Activated CD8-positive, alpha-beta memory T cell treated with anti-CD3 and anti-CD28 coated beads for 1 hour (primary cell): ENCODE measurements around the gene CIB2.

ENCODE experiments used
- DNase-seq, 2 donors: peaks; one replicate each; pipeline ENCODE4 v3.0.0-alpha.2; 2020; ENCODE audit warnings: low read depth in 1 of 2; ENCODE audit errors: extremely low read depth in 1 of 2

Gene CIB2

DNA sequence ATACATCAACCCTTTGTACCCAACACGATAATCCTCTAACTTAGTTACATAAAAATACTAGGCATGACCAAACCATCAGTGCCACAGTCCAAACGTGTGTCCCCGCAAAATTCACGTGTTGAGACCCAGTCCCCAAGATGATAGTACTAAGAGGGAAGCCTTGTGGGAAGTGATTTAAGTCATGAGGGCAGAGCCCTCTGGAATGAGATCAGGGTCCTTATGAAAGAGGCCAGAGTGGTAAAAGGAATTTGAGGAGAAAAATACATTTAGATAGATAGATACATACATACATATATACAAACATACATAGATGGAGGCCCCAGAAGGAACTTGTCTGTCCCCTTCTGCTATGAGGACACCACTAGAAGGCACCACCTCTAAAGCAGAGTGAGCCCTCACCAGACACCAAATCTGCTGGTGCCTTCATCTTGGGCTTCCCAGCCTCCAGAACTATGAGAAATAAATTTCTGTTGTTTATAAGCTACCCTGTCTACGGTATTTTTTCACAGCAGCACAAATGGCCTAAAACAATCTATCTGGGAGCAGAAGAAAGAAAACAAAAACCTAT, 61.7 kb downstream of the CIB2 start:
- no peak for DNase-seq

DNA sequence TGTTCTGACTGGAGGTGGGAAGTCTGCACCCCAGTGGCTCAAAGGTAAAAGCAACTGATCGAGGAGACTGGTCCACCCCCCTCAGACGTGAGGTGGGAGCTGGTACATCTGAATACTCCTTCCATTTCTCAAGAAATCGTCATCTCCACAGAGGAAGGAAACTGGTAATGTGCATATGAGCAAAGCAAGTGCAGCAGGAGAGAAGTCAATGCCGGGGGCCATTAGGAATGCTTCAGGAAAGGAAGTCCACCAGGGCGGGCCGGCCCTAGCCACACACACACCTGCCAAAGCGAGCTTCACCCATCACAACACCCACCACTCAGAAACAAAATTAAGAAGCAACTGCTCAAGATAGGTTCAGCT, 62.2 kb downstream of the CIB2 start:
- no peak for DNase-seq

DNA sequence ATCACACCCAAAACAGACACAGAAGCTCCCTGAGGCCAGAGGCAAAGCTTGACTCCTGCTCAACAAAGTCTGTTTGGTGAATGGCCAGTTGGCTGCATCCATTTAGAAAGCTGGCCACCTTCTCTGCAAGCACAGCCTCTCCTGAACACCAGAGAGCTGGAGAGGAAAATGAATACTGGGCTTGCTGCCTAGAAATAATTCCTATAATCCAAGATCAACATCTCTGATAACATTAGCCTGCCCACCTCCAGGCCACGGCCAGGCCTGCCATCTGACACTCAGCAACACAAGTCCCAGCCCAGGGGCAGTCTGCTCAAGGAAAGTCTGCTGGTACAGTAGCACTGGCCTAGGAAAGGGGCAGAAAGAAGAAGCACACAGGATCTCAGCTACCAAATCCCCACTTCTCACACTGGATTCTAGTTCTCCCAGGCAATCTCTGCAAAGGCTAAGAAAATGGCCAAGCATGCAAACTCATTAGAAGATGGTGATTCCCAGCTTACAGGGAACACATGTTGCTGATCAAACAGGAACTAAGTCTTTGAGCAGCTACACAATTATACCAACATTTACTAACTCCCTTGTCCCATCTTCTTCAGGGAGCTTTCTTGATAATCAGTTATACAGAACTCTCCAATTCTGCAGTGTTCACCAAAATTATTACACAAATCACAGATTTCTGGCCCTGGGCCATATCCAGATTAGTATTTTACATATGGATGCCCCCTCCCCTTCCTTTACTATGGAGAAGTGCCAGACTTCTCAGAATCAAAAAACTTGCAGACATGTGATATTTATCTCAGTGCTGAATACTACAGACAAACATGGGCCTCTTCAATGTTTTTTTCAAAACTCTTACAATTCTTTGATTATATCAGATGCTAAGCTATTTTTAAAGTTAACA, 63.7 kb downstream of the CIB2 start:
- no peak for DNase-seq

DNA sequence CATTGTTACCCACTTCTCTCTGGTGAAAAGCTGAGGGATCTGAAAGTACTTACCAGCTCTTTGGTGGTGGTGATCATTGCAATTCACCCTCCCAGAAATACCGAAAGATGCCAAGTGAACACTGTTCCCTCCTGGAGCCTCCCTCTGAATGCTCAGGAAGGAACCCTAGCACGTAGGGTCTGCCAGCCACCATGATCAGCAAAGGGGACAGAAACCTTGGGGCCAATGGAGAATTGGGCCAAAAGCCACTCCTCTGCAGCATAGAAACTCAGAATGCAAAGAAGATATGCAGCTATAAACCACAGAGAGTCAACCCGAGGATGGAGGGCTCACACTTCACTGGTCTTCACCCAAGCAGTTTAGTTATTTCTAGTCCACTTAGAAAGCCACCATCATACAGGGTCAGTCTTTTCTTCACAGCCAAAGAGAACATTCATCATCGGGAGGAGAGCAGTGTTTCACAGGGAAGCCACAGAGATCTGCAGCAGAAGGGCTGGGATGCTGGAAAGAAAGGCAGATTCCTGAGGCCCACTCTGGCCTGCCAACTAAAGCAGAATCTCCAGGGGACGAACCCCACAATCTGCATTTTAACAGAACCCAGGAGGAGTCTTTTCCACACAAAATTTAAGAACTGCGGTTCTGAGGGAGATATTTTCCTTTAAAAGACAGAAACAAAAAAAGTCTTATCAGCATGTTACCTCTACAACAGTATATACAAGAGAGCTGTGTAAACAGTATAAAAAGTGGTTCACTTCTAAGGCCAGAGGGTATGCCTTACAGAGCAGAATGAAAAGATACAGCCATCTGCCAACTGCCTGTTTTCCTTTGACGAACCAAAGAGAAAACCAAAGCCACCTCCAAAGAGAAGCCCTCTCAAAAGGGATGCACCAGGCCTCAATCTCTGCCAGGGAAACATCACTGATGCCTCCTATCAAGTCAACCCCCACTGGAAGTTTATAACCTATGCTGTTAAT, 65.0 kb downstream of the CIB2 start:
- DNase-seq: no peak

DNA sequence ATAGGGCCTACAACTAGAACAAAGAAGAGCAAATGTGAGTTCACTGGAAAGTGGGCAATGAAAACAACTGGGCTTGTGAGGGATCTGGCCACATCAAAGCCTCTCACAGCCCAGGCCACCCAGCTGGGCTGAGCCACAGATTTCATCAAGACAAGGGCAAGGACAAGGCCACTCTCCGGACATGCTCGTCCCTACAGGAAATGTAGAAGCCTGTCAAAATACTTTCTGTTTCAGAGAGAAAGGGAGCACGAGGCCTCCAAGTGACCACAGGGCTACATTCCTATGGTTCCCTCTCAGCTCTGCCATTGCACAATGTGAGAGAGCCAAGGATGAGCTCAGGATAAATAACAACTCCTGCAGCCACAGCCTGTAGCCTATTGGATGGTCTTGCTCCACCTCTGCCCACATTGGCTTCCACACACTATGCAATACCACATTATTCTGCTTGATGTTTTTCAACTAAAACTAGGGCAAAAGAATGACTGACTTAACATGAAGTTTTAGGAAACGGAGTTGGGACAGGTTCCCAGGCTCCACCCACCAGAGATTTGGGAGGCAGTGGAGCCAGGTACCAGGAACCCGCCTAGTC, 65.9 kb downstream of the CIB2 start:
- no peak for DNase-seq

DNA sequence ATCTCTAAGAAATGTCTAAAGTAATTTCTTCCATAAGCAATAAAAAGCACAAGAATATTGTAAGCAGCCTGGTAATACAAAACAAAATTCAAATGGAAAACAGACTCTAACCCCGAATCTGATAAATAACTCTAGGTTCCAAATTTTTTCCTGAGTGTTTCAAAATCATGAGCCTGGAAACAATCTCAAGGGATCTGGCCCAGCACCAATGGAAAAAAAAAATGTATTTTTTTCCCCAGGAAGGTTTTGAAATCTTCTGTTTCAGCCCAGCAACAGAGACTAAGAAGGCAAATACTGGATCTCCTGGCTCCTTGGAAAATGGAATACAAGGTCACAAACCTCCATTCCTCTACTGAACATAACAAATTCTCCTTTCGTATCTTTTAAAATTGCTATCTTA, 66.7 kb downstream of the CIB2 start:
- DNase-seq: no peak

DNA sequence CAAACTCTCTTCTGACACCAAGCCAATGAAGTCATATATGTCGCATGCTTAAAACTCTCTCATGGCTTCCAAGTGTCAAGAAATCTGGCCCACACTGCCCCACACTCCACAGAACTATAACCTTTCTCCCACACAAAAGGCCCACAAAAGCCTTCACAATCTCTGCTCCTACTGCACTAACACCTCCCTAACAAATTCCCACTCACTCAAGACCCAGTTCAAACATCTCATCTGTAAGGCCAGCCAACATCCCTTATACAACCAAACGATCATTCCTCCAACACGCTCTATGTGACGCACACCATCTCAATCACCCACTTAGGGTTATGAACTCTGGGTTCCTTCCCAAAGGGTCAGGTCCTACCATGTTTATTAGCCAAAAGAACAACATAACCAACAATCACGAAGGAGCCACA, 67.3 kb downstream of the CIB2 start:
- DNase-seq: no peak

DNA sequence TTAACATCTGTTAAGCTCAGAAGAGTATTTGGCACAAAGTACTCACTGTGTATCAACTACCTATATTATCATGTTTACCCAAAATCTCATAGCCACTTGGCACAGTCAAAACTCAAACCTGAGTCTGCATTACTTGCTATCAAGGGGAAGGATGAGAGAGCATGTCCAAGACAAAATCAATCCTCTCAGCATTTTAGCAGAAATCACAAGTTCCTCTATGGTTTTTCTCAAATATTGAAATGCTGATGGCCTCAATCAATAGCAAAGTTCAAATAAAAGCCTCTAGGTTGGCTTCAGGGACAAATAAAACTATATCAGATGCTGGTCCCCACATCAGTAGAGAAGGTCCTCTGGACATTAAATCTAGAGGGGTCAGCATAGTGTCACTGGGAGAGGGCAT, 68.0 kb downstream of the CIB2 start:
- DNase-seq: no peak

DNA sequence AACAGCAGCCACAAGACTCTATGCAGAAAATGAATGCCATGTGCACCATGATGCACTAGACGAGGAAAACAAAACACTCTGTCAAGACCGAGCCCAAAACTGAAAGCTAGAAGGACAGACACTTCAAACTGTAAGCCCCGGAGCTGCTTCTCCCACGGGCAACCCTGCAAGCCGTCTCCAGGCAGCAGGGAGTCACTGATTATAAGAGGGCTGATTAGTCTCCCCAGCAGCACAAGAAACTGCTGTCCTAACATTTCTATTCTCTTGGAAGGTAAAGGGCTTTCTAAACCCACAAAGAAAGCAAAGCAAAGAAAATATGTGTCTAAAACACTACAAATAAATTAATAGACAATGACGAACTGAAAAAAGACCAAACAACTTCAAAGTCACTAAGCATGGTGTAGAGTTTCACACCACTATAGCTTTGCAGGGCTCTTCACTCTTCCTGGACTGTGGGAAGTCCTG, 69.2 kb downstream of the CIB2 start:
- no peak for DNase-seq

DNA sequence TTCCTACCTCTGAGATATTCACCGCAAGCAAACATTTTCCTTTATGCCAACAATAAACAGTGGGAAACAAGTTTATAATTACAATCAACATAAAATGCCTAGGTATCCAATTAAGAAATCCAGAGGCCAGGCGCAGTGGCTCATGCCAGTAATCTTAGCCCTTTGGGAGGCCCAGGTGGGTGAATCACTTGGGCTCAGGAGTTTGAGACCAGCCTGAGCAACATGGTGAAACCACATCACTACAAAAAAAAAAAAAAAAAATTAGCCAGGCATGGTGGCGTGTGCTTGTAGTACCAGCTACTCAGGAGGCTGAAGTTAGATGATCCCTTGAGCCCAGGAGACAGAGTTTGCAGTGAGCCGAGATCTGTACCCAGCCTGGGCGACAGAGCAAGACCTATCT, 71.0 kb downstream of the CIB2 start:
- DNase-seq: no peak

DNA sequence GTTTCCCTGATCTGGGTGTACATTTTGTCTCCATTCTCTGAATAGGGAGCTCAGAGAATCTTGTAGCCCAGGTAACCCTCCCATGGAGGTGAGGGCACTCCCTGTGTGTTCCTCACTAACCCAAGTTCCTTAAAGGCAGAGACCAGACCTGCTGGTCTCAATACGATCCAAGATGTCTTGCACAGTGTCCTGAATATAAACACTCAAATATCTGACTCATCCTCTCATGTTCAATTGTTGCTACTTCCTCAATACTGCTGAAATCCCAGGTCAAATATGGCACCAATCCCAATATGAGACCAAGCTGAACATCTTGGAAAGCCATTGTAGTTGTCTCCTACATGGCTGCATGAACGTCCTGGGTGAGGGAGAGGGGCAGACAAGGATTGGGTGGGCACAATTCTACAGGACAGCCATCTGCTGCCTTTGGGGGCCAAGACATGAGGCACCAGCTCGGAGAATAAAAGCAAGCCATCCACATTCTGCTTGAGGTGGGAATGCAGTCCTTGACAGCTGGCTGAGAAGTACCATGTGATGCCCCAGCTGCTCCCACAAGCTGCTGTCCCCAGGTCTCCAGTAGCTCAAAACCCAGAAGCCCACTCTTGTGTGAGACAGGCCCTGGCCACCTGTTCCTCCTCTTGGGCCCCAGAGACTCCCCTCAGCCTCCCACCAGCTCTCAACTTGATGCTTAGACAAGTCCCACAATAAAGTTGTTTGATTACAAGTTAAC, 72.0 kb downstream of the CIB2 start:
- no peak for DNase-seq

DNA sequence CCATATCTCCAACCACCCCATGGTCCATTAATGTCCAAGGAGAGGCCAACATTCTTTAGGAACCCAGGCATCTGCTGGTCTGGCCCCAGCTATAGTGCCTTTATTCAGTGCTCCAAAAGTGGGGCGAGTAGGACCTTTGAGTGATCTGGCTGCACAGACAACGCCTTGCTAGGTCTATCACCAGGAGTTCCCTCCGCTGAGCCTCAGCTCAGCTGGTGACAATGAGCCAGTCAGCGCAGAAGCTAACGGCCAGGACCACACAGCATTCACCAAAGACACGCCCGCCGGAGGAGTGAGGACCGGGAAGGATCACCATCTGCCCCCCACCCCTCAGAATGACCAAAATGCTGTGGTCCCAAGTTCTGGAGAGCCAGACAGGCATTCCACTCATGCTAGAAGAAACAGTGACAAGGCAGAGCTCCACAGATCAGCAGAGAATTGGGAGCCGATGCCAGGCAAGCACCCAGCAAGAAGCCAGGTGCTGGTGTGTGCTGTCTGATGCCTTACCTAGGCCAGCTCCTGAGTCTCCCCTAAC, 72.8 kb downstream of the CIB2 start:
- no peak for DNase-seq

DNA sequence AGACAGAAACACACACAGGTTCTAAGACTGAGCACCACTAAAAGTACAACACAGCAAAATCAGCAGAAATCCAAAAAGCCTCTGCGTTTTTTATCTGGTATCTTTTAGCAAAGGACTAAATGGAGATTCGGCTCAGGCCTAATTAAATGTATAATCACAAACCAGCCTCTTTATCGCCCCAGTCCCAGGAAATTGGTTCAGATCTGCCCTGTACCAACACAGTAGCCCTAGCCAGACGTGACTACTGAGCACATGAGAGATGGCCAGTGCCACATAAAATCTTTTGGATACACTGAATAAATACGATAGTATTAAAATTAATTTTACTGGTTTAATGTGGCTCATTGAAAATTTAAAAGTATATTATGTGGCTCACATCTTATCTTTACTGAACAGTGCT, 73.4 kb downstream of the CIB2 start:
- no peak for DNase-seq

DNA sequence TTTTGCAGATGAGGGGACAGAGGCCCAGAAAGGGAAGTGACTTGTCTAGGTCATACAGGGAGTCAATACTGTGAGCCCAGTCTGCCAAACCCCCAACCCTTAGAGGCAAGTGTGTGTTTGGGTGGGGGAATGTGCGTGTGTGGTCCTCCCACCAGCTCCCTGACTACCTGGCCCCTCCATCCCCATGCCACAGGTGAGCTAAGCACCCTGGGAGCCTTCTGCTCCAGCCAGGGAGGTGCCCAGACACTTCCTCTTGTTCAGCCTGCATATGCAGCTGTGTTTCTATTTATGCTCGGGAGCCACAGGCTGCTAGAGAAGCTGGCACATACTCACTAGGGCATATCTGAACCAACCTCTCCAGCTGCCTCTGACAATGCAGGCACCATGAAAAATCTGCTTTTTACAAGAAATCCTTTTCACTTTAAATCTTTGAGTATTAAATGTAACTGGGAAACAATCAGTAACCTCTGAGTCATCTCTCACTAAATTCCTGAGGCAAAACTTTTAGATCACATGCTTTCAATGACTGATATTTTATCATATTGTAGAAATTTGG, 74.5 kb downstream of the CIB2 start:
- no peak for DNase-seq

DNA sequence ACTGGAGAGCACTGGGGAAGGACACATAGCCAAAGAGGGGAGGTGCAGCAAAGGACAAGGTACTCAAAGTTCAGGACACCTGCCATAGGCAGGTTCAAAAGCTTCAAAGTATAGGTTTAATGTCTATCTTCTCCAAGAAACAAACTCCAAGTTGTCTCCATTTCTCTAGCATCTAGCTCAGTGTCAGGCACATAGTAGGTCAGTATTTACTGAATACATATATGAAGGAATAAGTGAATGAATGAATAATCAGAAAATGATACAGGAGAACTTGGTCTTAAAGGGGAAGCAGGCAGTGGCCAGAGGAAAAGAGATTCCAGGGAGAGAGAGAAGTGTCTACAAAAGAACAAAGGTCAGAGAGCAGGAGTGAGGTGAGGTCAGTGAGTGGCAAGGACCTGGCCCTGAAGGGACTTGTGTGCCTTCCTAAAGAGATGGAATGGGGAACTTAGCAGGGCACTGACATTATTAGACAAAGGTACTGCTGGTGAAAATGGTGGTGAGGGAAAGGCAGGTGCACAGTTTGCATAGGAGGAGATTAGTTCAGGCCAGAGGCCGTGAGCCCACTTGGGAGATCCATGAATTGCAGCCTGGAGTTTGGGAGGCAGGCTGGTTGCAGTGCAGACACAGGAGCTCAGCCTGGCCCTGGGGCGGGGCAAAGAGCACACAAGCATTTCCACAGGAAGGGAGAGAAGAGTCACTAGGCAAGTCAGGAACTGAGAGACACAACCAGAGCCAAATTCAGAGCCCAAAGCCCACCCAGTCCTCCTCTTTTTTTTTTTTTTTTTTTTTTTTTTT, 75.1 kb downstream of the CIB2 start:
- no peak for DNase-seq

DNA sequence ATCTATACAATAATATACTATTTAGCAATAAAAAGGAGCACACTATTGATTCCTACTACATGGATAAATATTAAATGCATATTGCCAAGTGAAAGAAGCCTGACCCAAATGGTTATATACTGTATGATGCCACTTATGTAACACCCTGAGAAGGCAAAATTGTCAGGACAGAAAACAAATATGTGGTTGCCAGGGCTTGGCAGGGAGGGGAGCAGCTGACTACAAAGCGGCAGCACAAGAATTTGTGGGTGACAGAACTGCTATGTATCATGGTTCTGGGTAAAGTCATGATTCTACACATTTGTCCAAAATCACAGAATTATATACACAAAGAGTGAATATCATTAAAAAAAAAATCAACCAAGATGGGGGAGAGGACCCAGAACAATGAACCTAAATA, 76.3 kb downstream of the CIB2 start:
- DNase-seq: no peak
